Panc1 (cell line): ENCODE results near the gene DEDD.

Experiments
- CTCF ChIP-seq: fragments of 450-650 bp; IDR thresholded peaks from 2 replicates; pipeline ENCODE4 v1.5.1; 2017; ENCODE audit warnings: mild to moderate bottlenecking
- POLR2AphosphoS5 ChIP-seq: IDR thresholded peaks from 2 replicates; pipeline ENCODE4 v1.6.1; 2012; ENCODE audit warnings: mild to moderate bottlenecking, low read depth, low read length, moderate library complexity
- TCF7L2 ChIP-seq: IDR thresholded peaks from 2 replicates; pipeline ENCODE4 v1.6.1; 2011; ENCODE audit warnings: mild to moderate bottlenecking, low read depth, low read length, inconsistent platforms

- no peak for TF ChIP-seq CTCF
- no peak for TF ChIP-seq POLR2AphosphoS5
- no peak for TF ChIP-seq TCF7L2
Measured at GRCh38 chr1:161106431-161106830, 26.0 kb downstream of the DEDD start.
